OCI-LY1 (cell line): Measurements from ENCODE around the gene LMBRD2.

Source experiments
- H2AFZ ChIP-seq: fragments of 200-600 bp; sonication (generic), shearing (Covaris generic); 2 replicates; pipeline ENCODE4 v1.6.0; 2014; ENCODE audit warnings: antibody characterized with exemption, mild to moderate bottlenecking, low read length
- H3F3A ChIP-seq: fragments of 200-600 bp; sonication (generic), shearing (Covaris generic); 2 replicates; pipeline ENCODE4 v1.6.0; 2014; ENCODE audit warnings: mild to moderate bottlenecking, antibody characterized with exemption, low read length, moderate library complexity; ENCODE audit not compliant: insufficient read depth
- H3K27ac ChIP-seq: fragments of 200-600 bp; sonication (generic); 2 replicates; pipeline ENCODE4 v1.5.1; 2014; ENCODE audit warnings: low read length, mixed run types, mild to moderate bottlenecking, low read depth; ENCODE audit not compliant: poor library complexity, severe bottlenecking
- H3K27me3 ChIP-seq: fragments of 200-600 bp; sonication (generic); 2 replicates; pipeline ENCODE4 v1.6.0; 2014; ENCODE audit warnings: antibody characterized with exemption, mild to moderate bottlenecking, low read length, moderate library complexity; ENCODE audit not compliant: insufficient read depth
- H3K36me3 ChIP-seq: fragments of 200-600 bp; sonication (generic); 2 replicates; pipeline ENCODE4 v1.6.1; 2014; ENCODE audit warnings: mild to moderate bottlenecking, antibody characterized with exemption, low read length, moderate library complexity, mixed read lengths; ENCODE audit not compliant: insufficient read depth
- H3K4me1 ChIP-seq: fragments of 200-600 bp; sonication (generic); 2 replicates; pipeline ENCODE4 v1.5.1; 2014; ENCODE audit warnings: mild to moderate bottlenecking, low read length, moderate library complexity; ENCODE audit not compliant: insufficient read depth, severe bottlenecking
- H3K4me2 ChIP-seq: fragments of 200-600 bp; sonication (generic), shearing (Covaris generic); 2 replicates; pipeline ENCODE4 v1.6.1; 2014; ENCODE audit warnings: low read length
- H3K4me3 ChIP-seq: fragments of 200-600 bp; sonication (generic); 2 replicates; pipeline ENCODE4 v1.5.1; 2014; ENCODE audit warnings: low read length, low read depth, mild to moderate bottlenecking, mixed read lengths; ENCODE audit not compliant: poor library complexity, severe bottlenecking
- H3K79me2 ChIP-seq: fragments of 200-600 bp; shearing (Covaris generic); 2 replicates; pipeline ENCODE4 v1.6.1; 2016; ENCODE audit warnings: mixed run types, low read length, mixed read lengths; ENCODE audit not compliant: insufficient read depth
- H3K9ac ChIP-seq: fragments of 200-600 bp; sonication (generic), shearing (Covaris generic); 2 replicates; pipeline ENCODE4 v1.6.1; 2014; ENCODE audit warnings: mild to moderate bottlenecking, low read length, mixed read lengths
- H3K9me2 ChIP-seq: fragments of 200-600 bp; sonication (generic), shearing (Covaris generic); 2 replicates; pipeline ENCODE4 v1.6.1; 2014; ENCODE audit warnings: low read depth, mild to moderate bottlenecking, low read length, mixed read lengths
- H3K9me3 ChIP-seq: fragments of 200-600 bp; shearing (Covaris generic); 2 replicates; pipeline ENCODE4 v1.6.1; 2014; ENCODE audit warnings: low read length, mixed read lengths
- H4K20me1 ChIP-seq: fragments of 200-600 bp; sonication (generic), shearing (Covaris generic); 2 replicates; pipeline ENCODE4 v1.6.0; 2016; ENCODE audit warnings: mild to moderate bottlenecking, low read length; ENCODE audit not compliant: insufficient read depth
- EZH2 ChIP-seq: fragments of 200-600 bp; sonication (generic), shearing (Covaris generic); IDR thresholded peaks from 2 replicates; pipeline ENCODE4 v1.8.0; 2017; ENCODE audit warnings: borderline replicate concordance, mixed run types, mild to moderate bottlenecking, antibody characterized with exemption, low read length, moderate library complexity, mixed read lengths
- TF ChIP-seq, protein P1 (sequence below): fragments of 200-600 bp; sonication (generic), shearing (Covaris generic); IDR thresholded peaks from 2 replicates; pipeline ENCODE4 v1.5.1; 2017; ENCODE audit warnings: mild to moderate bottlenecking, antibody characterized with exemption, low read length, moderate library complexity, mixed read lengths

Gene LMBRD2

DNA sequence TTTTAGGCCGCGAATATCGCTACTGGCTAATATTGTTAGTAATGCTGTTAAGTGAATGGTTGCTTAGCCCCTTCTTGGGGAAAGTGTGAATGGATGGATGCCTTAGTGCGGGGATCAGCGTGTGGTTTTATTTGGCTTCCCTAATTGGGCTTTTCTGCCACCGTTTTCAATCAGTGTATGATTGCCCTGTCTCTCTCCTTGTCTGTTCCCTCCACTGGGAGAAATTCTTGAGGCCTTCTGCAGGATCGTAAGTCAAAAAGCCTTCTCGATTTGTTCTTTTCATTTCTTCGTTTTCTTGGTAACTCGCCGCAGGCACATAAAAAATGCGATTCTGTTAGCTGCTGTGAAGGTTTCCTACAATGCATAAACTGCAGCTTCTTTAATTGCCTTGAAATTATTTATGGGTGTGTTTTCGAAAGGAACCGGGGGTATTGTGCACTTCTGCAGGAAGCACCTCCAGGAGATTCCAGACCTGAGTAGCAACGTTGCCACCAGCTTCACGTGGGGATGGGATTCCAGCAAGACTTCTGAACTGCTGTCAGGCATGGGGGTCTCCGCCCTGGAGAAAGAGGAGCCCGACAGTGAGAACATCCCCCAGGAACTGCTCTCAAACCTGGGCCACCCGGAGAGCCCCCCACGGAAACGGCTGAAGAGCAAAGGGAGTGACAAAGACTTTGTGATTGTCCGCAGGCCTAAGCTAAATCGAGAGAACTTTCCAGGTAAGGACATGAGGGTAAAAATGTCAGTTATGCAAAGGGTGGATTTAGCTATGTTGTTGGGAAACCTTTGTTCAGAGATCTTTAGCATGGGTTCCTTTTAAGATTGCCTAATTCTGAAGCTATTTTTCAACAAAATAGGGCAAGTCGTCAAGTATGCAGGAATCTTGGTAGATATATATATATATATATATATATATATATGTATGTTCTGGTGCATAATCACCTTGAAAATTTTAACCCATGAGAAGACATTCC lies 924 bp upstream of the LMBRD2 start:
- H3K4me1 ChIP-seq = peaks cover 48% of the 10 kb centered on the region
- H4K20me1 ChIP-seq = no peaks in the 10 kb centered on the region
- peak overlapping the region; percentile 1 for H3K27ac ChIP-seq
- TF ChIP-seq EZH2 = no peak
- TF ChIP-seq, protein P1, sequence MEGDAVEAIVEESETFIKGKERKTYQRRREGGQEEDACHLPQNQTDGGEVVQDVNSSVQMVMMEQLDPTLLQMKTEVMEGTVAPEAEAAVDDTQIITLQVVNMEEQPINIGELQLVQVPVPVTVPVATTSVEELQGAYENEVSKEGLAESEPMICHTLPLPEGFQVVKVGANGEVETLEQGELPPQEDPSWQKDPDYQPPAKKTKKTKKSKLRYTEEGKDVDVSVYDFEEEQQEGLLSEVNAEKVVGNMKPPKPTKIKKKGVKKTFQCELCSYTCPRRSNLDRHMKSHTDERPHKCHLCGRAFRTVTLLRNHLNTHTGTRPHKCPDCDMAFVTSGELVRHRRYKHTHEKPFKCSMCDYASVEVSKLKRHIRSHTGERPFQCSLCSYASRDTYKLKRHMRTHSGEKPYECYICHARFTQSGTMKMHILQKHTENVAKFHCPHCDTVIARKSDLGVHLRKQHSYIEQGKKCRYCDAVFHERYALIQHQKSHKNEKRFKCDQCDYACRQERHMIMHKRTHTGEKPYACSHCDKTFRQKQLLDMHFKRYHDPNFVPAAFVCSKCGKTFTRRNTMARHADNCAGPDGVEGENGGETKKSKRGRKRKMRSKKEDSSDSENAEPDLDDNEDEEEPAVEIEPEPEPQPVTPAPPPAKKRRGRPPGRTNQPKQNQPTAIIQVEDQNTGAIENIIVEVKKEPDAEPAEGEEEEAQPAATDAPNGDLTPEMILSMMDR = no peak
- H3K9me2 ChIP-seq = no peaks in the 10 kb centered on the region
- H3K4me3 ChIP-seq = peak overlapping the region; percentile 72
- no peak overlapping the region for H2AFZ ChIP-seq
- peak overlapping the region; percentile 95 for H3K4me2 ChIP-seq
- H3K27me3 ChIP-seq = no peaks in the 10 kb centered on the region
- peaks cover 51% of the 10 kb centered on the region for H3K79me2 ChIP-seq
- H3K9me3 ChIP-seq = no peaks in the 10 kb centered on the region
- no peaks in the 10 kb centered on the region for H3F3A ChIP-seq
- peaks cover 45% of the 10 kb centered on the region for H3K36me3 ChIP-seq
- peak overlapping the region; percentile 83 for H3K9ac ChIP-seq

DNA sequence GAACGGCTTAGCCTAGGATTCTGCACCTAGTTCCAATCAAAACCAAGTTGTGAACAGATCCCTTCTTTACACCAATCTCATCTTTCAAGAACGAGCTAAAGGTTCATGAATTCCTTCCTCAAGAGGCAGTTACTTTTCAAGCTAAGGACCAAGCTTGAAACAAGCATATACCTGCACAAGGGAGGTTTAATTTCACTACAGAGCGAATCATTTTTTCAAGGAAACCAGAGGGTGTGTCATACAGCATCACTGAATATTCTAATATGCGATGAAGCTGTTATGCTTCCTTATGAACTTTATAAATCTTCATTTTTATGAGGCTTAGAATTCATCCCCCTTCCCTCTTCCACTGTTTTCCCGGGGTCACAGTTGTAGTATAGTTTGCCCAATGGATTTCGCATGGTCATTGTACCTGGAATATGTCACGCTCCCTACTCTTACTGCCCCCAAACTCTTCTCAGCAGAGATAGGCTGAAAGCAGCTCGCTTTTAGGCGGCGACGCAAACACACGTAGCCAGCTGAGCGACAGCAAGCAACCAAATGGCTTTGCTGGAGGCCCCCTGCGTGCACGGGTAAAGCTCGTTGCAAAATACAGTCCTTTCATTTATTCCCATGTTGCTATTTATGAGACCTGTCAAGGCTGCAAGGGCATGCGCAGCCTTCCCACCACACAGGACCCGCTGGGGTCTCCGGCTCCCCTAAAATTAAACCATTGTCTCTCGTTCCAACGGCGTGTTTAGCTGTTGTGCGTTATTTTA lies 832 bp downstream of the LMBRD2 start:
- Histone ChIP-seq H3F3A (no peaks in the 10 kb centered on the region), H3K79me2 (peaks cover 51% of the 10 kb centered on the region), H2AFZ (no peak overlapping the region), H3K9me2 (no peaks in the 10 kb centered on the region), H3K27me3 (no peaks in the 10 kb centered on the region), H3K4me2 (peak overlapping the region; percentile 74), H3K36me3 (peaks cover 27% of the 10 kb centered on the region), H3K27ac (peak overlapping the region; percentile 49), H3K4me3 (peak overlapping the region; percentile 72), H3K4me1 (peaks cover 49% of the 10 kb centered on the region), H4K20me1 (no peaks in the 10 kb centered on the region), H3K9me3 (no peaks in the 10 kb centered on the region), H3K9ac (peak overlapping the region; percentile 76)
- TF ChIP-seq, protein P1 = no peak
- no peak for TF ChIP-seq EZH2

DNA sequence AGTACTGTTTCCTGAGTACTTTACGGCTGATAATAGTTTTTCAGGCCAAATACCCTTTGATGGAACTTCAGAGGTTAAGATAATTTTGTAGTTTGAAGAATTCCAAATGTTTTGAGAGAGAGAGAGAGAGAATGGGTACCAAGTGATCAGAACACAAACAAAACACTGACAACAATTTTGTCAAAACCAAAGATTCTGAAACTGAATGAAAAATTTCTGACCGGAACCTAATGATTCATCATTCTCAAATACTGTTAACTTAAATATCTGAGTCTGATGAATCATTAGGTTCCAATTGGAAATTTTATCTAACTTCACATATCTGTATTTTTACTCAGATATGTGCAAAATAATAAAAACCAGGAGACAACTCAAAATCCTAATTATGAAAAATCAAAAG lies 4.0 kb downstream of the LMBRD2 start:
- TF ChIP-seq, protein P1 = no peak
- TF ChIP-seq EZH2 = no peak
- no peaks in the 10 kb centered on the region for H3F3A ChIP-seq
- peaks cover 7% of the 10 kb centered on the region for H3K36me3 ChIP-seq
- no peak overlapping the region for H3K4me2 ChIP-seq
- H3K27ac ChIP-seq = no peak overlapping the region
- peaks cover 33% of the 10 kb centered on the region for H3K4me1 ChIP-seq
- H3K9me3 ChIP-seq = no peaks in the 10 kb centered on the region
- H3K9me2 ChIP-seq = no peaks in the 10 kb centered on the region
- no peak overlapping the region for H2AFZ ChIP-seq
- no peak overlapping the region for H3K4me3 ChIP-seq
- no peaks in the 10 kb centered on the region for H4K20me1 ChIP-seq
- no peaks in the 10 kb centered on the region for H3K27me3 ChIP-seq
- H3K79me2 ChIP-seq = peaks cover 58% of the 10 kb centered on the region
- no peak overlapping the region for H3K9ac ChIP-seq
